GM08714 (cell line): ENCODE measurements around the gene APOL1.
A peak's percentile ranks its signal among the peaks of the same experiment; 100 is the strongest.

ENCODE experiments used
- H3K4me3 ChIP-seq: fragments of 200-500 bp; sonication (Bioruptor generic); 2 replicates; pipeline ENCODE4 v1.5.1; 2014; ENCODE audit warnings: mild to moderate bottlenecking, low read length, inconsistent platforms
- ZNF274 ChIP-seq: IDR thresholded peaks from 2 replicates; pipeline ENCODE4 v1.6.1; 2012; ENCODE audit warnings: mild to moderate bottlenecking, low read depth, low read length

The APOL1 gene

DNA sequence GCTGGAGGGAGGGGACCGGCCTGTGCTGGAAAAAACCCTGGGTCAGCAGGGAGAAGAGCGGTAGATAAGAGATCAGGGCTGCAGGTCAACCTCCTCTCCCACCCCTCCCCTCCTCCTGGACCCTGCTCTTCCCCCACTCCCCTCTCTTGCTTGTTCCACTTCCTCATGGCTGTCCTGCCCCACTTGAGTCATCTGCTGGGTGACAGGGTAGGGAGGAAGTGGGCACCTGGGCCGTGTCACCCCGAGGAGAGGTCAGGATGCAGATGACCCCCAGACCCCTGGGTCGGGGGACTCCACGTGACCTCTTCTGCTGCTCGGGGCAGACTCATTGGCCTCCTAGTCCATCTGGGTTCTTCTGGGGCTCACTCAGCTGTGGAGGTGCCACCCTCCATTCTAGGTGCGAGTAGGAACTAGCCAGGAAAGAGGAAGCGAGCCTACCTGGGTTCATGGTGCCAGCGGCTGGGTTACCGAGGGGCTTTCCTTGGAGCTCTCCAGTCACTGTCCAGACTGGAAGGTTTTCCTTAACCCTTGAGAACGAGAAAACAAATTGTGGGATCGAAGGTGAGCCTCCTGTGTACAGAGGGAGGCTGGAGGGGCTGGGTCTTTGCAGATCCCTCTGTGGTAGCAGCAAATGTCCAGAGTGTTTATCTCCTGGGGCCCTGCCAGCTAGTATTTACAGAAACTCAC, 20.1 kb upstream of the APOL1 start:
- TF ChIP-seq ZNF274, result no peak
- H3K4me3 ChIP-seq, result no peak overlapping the region

DNA sequence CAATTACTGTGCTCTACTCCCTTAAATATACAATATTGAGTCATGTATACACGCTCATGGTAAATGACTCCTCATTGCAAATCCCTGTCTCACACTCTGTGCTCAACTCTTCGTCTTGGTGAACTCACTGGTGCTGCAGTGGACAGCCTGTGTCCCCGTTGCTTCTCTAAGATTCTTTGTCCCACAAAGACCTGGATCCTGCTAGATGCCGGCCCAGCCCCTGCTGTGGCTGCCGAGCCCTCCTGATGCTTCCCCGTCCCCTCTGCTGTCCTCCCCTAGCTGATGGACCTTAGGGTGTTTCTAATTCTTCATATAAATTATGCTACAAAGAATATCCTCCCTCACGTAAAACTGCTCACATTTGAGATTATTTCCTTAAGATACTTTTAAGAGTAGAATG, 19.1 kb upstream of the APOL1 start:
- TF ChIP-seq ZNF274, result no peak
- H3K4me3 ChIP-seq, result no peak overlapping the region

DNA sequence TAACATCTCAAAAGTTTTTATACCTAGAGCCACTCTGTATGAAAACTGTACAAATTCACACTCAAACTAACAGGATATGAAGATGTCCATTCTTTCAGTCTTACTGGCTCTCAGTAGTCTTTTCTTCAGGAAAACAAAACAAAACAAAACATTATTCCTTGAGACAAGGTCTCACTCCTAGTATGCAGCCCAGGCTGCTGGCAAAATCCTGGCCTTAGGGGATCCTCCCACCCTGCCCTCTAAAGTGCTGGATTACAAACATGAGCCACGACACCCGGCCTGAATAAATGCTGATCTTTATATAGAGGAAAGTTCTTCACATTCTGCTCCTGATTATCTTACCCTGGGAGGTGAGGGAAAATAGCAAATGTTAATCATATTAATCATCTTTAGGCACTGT, 18.7 kb upstream of the APOL1 start:
- TF ChIP-seq ZNF274, result no peak
- H3K4me3 ChIP-seq, result no peak overlapping the region

DNA sequence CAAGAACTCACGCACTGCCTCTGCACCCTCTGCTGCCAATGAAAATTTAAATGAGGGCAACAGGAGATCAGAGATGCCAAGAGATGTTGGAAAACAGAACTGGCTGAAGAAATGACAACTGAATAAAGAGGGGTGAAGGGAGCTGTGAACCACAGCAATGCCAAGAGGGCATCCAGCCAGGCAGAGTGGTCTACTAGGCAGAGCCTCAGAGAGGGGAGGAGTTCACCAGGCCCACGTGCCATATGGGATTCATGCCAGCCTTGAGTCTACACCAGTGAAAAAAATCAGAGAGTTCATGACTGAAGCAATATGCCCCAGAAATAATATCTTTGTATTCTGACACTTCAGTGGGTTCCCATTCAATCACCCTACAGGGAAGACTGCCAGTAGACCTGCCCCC, 18.0 kb upstream of the APOL1 start:
- TF ChIP-seq ZNF274, result no peak

DNA sequence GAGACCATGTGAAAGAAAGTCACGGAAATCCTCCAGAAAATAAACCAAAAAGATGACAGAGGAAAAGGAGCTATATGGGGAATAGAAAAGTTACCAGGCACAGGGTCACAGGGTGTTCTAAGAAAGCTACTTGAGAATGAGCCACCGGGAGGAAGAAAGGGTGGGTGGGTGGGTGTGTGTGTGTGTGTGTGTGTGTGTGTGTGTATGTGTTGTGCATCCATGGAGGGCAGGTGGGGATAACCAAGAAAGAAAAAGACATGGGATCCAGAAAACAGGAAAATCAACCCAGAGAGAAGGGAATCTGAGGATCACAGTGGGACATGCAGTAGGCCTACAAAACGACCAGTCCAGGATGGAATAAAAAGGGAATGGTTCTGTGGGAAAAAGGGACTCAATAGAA, 17.3 kb upstream of the APOL1 start:
- no peak overlapping the region for H3K4me3 ChIP-seq
- TF ChIP-seq ZNF274, result no peak

More for the DNA sequence above, 18.0 kb upstream of the APOL1 start:
- H3K4me3 ChIP-seq, result no peak overlapping the region

DNA sequence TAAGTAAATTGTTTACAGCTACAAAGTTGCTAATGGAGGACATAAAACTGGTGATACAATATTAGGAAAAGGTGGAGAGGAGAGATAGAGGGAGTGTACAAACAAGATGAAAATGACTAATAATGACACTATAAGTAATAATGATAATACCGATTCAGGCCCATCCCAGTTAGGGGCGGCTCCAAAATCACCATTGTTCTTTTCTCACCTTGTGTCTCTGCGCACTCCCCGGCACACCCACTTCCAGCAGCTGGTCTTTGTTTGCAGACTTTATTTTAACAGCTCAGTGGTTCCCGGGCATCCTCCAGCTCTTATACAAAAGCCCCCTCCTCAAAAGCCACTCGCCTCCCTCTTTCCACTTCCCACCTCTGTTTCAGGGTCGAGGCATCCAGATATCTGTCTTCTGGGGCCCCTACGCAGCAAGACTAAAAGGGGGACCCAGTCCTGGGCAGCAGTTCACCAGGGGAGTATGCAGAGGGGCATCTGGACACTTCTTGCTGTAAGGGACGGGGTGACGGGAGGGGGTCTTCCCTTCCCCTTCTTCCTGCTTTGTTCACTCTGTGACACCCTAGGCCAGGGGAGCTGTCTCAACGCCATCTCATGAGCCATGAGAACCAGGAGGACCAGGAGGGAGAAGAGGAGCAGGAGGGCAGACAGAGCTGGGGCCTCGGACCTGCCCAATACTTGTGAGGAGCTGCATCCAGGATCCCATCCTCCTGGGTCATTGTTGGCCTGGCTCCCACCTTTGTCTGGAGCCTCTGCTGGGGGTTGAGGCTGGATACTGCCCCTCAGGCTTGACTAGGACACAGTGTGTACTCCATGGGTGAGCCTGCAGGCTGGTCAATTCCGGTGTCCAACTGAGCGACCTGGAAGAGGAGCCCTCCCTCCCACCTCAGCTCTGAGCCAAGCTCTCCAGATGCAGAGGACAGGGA, 16.3 kb upstream of the APOL1 start:
- TF ChIP-seq ZNF274, result no peak
- no peak overlapping the region for H3K4me3 ChIP-seq

DNA sequence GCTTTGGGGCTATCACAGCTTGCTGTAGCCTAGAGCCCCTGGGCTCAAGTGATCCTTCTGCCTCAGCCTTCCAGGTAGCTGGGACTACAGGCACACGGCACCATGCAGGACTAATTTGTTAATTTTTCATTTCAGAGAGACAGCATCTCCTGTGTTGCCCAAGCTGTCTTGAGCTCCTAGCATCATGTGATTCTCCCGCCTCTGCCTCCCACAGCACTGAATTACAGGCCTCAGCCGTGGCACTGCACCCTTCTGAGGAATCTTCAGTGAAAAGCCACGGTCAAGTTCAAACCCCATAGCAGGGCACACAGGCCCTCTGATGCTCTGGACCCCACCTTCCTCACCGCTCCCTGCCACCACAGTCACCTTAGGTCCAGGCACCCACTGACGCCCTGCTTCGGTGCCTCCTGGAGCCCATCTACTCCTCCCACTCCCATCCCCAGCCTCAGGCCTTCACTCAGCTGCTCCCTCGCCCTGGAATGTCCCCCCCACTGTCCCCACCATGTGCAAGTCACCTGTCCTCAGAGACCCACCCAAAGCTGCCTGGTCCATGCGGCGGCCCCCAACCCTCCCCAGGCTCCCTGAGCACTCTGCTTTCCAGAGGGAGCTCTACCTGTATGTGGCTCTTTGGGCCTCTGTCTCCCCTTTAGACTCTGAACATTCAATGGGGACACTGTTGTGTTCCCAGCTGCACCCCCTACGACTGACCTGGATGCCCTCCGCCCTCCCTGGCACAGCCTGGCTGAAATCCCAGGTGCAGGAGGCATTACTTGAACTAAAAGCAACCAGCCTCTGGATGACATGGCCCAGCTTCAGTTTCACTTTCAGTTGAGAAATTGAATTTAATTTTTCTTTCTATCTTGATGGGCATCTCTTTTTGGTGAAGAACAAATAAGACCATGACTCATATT, 15.2 kb upstream of the APOL1 start:
- H3K4me3 ChIP-seq, result peak overlapping the region; percentile 90; the same call in 1 of the 2 replicates
- TF ChIP-seq ZNF274, result no peak

DNA sequence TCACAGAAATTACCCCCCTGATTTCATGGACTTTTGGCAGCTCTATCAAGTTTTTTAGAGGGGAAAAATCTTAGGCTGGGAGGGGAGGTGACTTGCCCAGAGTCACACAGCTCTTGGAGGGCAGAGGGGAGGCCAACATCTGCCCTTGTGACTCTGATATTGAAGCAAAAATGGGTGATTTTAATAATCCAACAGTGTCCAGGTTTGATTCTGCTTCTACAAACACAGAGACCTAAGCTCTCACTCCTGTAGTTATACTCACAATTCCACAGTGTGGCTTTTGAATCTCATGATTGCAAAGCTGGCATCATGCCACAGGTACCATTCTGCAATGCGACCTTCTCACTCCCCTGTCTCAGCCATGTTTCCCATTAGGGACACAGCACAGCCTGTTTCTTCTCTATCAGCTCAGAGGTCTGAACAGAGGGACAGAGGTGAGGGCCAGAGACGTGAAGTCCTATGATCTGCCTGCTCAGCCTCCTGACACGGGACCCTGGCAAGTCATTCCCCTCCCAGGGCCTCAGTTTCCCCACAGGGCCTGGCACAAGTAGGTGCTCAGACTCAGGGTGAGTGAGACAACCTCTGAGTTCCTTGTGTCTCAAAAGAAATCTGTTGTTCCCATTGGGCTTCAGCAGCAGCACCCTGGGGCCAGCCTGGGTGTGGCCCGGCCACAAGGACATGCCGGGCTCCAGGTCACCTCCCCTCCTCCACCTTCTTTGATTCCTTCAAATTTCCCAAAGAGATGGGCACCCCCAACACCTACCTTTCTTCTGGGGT, 14.4 kb upstream of the APOL1 start:
- peak overlapping the region; percentile 90 for H3K4me3 ChIP-seq
- no peak for TF ChIP-seq ZNF274

DNA sequence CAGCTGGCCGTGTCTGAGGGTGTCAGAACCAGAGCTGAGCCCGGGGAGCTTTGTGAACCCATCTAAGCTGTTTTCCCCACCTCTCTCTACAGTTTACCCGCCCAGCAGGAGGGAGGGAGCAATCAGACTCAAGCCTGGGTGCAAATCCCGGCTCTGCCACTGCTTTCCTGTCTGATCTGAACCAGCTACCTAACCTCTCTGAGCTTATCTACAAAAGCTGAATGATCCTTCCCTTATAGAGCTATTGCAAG, 13.9 kb upstream of the APOL1 start:
- H3K4me3 ChIP-seq, result peak overlapping the region; percentile 90
- no peak for TF ChIP-seq ZNF274

DNA sequence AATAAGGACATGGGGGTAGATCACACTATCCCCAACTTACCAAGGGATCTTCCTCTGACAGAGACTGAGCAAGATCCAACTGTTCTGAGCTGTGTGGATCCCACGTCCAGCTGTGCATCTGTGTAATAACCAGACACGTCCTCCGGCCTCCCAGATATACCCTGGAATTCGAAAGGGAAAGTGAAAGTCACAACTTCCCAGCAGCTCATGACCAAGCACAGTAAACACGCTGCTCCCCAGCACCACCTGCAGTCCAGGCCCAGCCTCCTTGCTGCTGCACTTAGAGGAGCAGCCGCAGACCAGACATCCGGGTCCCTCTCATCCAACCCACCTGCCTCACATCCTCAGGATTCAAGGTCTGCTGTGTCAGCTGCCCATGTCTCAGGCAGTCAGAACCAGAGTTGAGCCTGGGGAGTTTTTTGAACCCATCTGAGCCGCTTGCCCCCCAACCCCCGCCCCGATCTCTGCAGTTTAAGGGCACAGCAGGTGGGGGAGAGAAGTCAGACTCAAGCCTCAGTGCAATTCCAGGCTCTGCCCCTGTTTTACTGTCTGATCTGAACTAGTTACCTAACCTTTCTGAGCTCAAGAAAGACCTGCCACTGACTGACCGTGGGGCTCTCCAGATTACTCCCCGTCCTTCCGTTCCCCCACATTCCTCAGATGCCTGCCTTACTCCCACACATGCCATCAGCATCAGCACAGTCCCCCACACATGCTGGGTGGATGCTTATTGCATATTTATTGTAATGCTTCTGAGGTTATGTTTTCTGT, 13.3 kb upstream of the APOL1 start, which contains the start of gene APOL2:
APOL2 (minus strand) TSS at position 127 of the 771 bp plus-strand sequence. CDS start 6,365 bp downstream, outside the sequence.
- no peak for TF ChIP-seq ZNF274
- peak within 1 kb of the TSS; percentile 90 for H3K4me3 ChIP-seq

DNA sequence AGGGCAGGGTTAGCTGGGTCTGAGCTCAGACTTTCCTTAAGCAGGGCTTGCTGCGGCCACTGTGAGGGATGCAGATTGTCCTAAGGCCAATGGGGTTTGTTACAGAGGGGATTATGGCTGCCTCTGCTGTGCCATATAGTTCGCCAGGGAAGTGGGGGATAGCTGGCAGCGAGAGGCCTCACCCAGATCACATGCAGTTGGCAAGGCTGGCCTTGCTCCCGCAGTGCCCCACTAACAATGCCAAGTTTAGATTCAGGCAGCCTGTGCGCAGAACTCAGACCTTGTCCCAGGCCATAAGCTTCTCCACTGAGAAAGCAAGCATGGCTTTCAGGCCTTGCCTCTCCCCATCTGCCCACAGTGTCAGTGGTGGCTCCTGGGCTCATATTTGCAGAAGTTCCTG, 8.9 kb upstream of the APOL1 start:
- TF ChIP-seq ZNF274, result no peak
- H3K4me3 ChIP-seq, result no peak overlapping the region

DNA sequence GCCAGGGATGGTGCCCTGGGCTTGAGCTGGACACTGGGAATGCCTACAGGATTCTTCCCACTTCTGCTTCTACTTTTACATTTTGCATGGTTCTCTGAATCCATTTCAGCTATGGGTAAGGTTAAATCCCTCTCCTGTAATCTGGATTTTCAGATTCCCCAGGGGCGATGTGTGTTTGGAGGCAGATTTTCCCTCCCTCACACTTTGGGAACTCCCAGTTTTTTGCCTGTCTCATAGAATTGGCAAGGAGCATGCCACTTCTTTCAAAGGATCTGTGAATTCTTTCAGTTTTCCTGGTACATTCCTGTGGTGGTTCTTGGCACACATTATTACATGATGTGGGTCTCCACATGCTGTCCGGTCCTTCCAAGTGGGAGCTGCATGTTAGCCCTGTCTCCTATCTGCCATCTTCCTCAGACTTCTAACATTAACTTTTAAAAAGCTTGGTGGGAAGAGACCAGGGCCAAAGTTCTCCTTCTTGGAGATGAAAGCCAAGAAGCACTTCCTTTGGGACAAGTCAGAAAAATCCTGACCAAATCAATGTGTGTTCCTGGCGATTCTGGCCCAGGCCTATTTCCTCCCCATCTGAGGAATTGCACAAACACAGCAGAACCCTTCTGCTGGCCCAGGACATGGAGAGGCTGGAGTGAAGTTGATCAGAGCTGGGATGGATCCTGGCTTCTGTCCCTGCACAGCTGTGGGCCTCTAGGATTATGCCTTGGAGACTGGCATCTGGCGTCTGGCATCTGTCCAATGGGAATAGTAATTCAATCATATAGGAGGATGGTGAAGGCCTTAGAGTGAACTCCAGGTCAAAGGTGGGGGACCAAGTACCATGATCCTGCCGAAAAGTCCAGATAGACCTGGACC, 8.2 kb upstream of the APOL1 start:
- no peak for TF ChIP-seq ZNF274
- no peak overlapping the region for H3K4me3 ChIP-seq
